DND-41 (cell line): ENCODE measurements around the gene RGS19.

Experiments
- EZH2 ChIP-seq: IDR thresholded peaks from 3 replicates; pipeline ENCODE4 v1.6.1; 2012; ENCODE audit warnings: borderline replicate concordance, low read depth, mild to moderate bottlenecking, moderate library complexity, low read length, inconsistent platforms; ENCODE audit not compliant: severe bottlenecking
- TF ChIP-seq, protein P1 (sequence below): IDR thresholded peaks from 2 replicates; pipeline ENCODE4 v1.5.1; 2012; ENCODE audit warnings: borderline replicate concordance, low read length, moderate library complexity, mild to moderate bottlenecking; ENCODE audit not compliant: poor library complexity, severe bottlenecking; ENCODE audit errors: extremely low read depth

DNA sequence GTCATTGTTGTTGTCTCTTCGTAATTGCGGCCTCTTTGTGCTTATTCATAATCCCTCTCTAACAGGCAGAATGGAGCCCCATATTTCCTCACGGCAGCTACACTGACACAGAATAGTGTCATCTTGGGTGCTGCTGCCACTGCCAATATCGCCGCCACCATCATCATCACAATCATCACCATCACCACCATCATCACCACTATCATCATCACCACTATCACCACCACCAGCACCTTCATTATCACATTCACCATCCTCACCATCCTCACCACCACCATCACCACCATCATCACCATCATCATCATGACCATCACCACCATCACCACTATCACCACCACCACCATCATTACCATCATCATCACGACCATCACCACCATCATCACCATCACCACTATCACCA lies 17.2 kb upstream of the RGS19 start:
- TF ChIP-seq, protein P1, sequence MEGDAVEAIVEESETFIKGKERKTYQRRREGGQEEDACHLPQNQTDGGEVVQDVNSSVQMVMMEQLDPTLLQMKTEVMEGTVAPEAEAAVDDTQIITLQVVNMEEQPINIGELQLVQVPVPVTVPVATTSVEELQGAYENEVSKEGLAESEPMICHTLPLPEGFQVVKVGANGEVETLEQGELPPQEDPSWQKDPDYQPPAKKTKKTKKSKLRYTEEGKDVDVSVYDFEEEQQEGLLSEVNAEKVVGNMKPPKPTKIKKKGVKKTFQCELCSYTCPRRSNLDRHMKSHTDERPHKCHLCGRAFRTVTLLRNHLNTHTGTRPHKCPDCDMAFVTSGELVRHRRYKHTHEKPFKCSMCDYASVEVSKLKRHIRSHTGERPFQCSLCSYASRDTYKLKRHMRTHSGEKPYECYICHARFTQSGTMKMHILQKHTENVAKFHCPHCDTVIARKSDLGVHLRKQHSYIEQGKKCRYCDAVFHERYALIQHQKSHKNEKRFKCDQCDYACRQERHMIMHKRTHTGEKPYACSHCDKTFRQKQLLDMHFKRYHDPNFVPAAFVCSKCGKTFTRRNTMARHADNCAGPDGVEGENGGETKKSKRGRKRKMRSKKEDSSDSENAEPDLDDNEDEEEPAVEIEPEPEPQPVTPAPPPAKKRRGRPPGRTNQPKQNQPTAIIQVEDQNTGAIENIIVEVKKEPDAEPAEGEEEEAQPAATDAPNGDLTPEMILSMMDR = no peak
- no peak for TF ChIP-seq EZH2
